HG03571 (cell line): ENCODE data around the gene CRTAP.
"Not testable (repeated sequence)": the region's sequence is repeated elsewhere in the genome, so short reads cannot be mapped to it uniquely, and the experiment has no call there.

Experiments used
- ATAC-seq: cut with Tn5 transposase; IDR thresholded peaks from one replicate; pipeline ENCODE4 v1.9.1; 2021; ENCODE audit not compliant: unreplicated experiment

The CRTAP gene

GRCh38 chr3:33113772-33114621 is at the start of gene CRTAP:
TSS of gene CRTAP (plus strand) at chr3:33114014. CDS start at chr3:33114078, 64 bp downstream.
- ATAC-seq, result peak; percentile 84

GRCh38 chr3:33064929-33065328 is 48.9 kb upstream of the CRTAP start:
- no peak for ATAC-seq

GRCh38 chr3:33067484-33067883 is 46.3 kb upstream of the CRTAP start:
- no peak for ATAC-seq

- ATAC-seq, result not testable (repeated sequence)
Measured at GRCh38 chr3:33069862-33070261, 44.0 kb upstream of the CRTAP start.

- no peak for ATAC-seq
Measured at GRCh38 chr3:33071181-33071580, 42.6 kb upstream of the CRTAP start.

- no peak for ATAC-seq
Measured at GRCh38 chr3:33071946-33072345, 41.9 kb upstream of the CRTAP start.

GRCh38 chr3:33074217-33075067 is 39.4 kb upstream of the CRTAP start:
- ATAC-seq, result no peak

GRCh38 chr3:33075995-33076394 is 37.8 kb upstream of the CRTAP start:
- no peak for ATAC-seq

GRCh38 chr3:33076952-33077351 is 36.9 kb upstream of the CRTAP start:
- no peak for ATAC-seq

GRCh38 chr3:33077976-33078375 is 35.8 kb upstream of the CRTAP start:
- no peak for ATAC-seq

- not testable (repeated sequence) for ATAC-seq
Measured at GRCh38 chr3:33079813-33080212, 34.0 kb upstream of the CRTAP start.

GRCh38 chr3:33081812-33082211 is 32.0 kb upstream of the CRTAP start:
- ATAC-seq, result no peak

- no peak for ATAC-seq
Measured at GRCh38 chr3:33083958-33084357, 29.9 kb upstream of the CRTAP start.

GRCh38 chr3:33088691-33089090 is 25.1 kb upstream of the CRTAP start:
- no peak for ATAC-seq

- ATAC-seq, result peak; percentile 90
Measured at GRCh38 chr3:33089515-33089914, 24.3 kb upstream of the CRTAP start.

GRCh38 chr3:33091746-33092145 is 22.1 kb upstream of the CRTAP start:
- no peak for ATAC-seq

GRCh38 chr3:33092496-33093254 is 21.1 kb upstream of the CRTAP start:
- ATAC-seq, result no peak

GRCh38 chr3:33093847-33094246 is 20.0 kb upstream of the CRTAP start:
- no peak for ATAC-seq

- no peak for ATAC-seq
Measured at GRCh38 chr3:33095436-33095835, 18.4 kb upstream of the CRTAP start.

- peak; percentile 49 for ATAC-seq
Measured at GRCh38 chr3:33096093-33096868, 17.5 kb upstream of the CRTAP start.
